Duodenal mucosa (tissue), 2 donors: ENCODE measurements around the gene STAT3.
A peak's percentile ranks its signal among the peaks of the same experiment; 100 is the strongest.

ENCODE experiments used
- H3K27ac ChIP-seq: one replicate; pipeline ENCODE4 v1.7.0; 2013; ENCODE audit warnings: low read depth, low read length
- H3K27me3 ChIP-seq, 2 donors: one replicate each; pipeline ENCODE4 v1.7.0; 2013; ENCODE audit warnings: low read length in 2 of 2, control low read depth in 1 of 2; ENCODE audit not compliant: insufficient read depth in 2 of 2, control insufficient read depth in 1 of 2
- H3K36me3 ChIP-seq, 2 donors: one replicate each; pipeline ENCODE4 v1.7.0; 2013; ENCODE audit warnings: low read length in 2 of 2, control low read depth in 1 of 2; ENCODE audit not compliant: insufficient read depth in 2 of 2, control insufficient read depth in 1 of 2
- H3K4me1 ChIP-seq, 2 donors: one replicate each; pipeline ENCODE4 v1.7.0; 2013; ENCODE audit warnings: low read length in 2 of 2, control low read depth in 1 of 2; ENCODE audit not compliant: insufficient read depth in 2 of 2, control insufficient read depth in 1 of 2
- H3K4me3 ChIP-seq, 2 donors: one replicate each; pipeline ENCODE4 v1.7.0; 2013; ENCODE audit warnings: low read length in 2 of 2, low read depth in 1 of 2
- H3K9ac ChIP-seq, 2 donors: one replicate each; pipeline ENCODE4 v1.7.0; 2013; ENCODE audit warnings: low read length in 2 of 2, low read depth in 1 of 2
- H3K9me3 ChIP-seq, 2 donors: one replicate each; pipeline ENCODE4 v1.7.0; 2013; ENCODE audit warnings: low read length in 2 of 2, control low read depth in 1 of 2; ENCODE audit not compliant: control insufficient read depth in 1 of 2

STAT3 gene

DNA sequence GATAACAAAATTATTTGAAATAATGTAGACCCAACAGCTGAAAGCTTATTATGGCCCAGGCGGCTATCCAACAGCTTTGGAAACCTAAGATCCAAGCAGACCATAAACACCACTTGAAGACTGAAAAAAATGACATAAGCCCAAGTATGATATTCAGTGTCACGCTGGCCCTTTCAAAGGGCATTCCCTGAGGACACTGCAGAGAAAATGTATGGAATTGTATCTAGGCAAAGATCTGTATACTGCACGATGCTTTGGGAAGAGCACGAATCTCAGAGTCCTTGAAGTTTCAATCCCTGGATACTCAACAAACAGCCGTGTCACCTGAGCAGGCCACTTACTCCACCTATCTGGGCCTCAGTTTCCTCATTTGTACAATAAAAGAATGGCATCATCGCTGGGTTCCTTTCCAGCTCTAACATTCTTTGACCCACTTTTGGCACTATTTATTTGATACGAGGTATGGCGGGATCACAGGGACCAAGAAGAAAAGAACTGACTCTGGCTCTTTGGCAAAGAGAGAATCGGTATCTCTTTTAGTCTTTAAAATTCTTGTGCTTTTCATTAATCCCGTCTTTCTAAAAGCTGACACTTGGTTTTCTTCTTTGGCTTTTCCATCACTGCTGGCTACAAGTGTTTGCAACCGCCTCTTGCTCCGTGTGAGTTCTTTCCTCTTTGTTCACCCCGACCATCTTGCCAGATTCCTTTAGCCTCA, 113.3 kb downstream of the STAT3 start:
- Histone ChIP-seq H3K4me3 (peak overlapping the region; percentile 81 to 84), H3K4me1 (peaks cover 16 to 21% of the 10 kb centered on the region in 2 donors), H3K9me3 (no peaks in the 10 kb centered on the region), H3K27ac (peak overlapping the region; percentile 13), H3K9ac (peak overlapping the region; percentile 63 to 66), H3K36me3 (no peaks in the 10 kb centered on the region), H3K27me3 (no peaks in the 10 kb centered on the region)

DNA sequence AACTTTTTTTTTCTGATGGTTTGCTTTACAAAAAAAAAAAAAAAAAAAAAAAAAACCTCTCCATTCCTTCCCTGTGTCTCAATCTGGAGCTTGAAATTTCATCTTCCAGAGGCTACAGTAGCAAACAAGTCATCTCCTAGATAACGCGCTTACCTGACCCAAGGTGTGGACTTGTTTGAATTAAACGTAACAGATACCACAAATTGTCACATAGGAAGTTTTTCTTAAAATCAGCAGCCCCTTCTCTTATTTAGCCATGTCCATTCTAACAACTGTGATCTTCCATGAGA, 114.0 kb downstream of the STAT3 start:
- H3K27ac ChIP-seq, result no peak overlapping the region
- H3K9me3 ChIP-seq, result no peaks in the 10 kb centered on the region
- no peaks in the 10 kb centered on the region for H3K27me3 ChIP-seq
- H3K9ac ChIP-seq, result no peak overlapping the region
- H3K4me1 ChIP-seq, result peaks cover 16 to 24% of the 10 kb centered on the region in 2 donors
- H3K36me3 ChIP-seq, result no peaks in the 10 kb centered on the region
- no peak overlapping the region for H3K4me3 ChIP-seq

DNA sequence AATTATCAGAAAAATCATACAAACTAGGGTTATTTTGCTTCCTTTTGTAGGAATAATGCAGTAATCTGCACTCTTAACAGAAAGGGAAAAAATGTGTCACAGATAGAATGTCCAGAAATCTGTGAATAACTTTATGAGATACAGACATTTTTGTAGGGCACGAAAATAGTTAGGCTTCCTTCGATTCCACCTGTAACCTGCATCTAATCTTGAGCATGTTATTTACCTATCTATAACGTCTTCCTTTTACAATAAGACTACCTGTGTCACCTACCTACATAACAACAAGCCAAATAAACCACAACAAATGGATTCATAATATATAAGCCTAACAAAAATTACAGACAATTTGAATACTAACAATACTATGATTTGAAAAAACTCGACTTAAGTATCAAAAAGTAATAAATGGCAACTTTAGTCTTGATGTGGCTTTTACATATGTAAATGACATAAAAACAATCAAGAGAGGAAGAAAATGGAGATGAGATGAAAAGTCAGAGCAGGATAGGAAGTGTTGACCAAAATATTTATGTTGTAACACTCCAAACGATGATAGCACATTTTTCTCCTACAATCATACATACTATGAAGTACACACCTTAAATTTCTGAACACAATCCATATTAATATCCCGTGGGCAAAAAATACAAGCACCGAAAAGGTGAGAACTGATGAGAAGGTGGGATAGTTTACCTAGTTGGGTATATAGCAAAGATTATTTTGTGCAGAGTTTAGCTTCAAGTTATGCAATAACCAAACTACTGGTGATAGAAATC, 114.6 kb downstream of the STAT3 start:
- H3K36me3 ChIP-seq, result no peaks in the 10 kb centered on the region
- H3K9ac ChIP-seq, result no peak overlapping the region
- no peaks in the 10 kb centered on the region for H3K9me3 ChIP-seq
- no peak overlapping the region for H3K4me3 ChIP-seq
- H3K27me3 ChIP-seq, result no peaks in the 10 kb centered on the region
- peaks cover 16 to 24% of the 10 kb centered on the region in 2 donors for H3K4me1 ChIP-seq
- H3K27ac ChIP-seq, result no peak overlapping the region

DNA sequence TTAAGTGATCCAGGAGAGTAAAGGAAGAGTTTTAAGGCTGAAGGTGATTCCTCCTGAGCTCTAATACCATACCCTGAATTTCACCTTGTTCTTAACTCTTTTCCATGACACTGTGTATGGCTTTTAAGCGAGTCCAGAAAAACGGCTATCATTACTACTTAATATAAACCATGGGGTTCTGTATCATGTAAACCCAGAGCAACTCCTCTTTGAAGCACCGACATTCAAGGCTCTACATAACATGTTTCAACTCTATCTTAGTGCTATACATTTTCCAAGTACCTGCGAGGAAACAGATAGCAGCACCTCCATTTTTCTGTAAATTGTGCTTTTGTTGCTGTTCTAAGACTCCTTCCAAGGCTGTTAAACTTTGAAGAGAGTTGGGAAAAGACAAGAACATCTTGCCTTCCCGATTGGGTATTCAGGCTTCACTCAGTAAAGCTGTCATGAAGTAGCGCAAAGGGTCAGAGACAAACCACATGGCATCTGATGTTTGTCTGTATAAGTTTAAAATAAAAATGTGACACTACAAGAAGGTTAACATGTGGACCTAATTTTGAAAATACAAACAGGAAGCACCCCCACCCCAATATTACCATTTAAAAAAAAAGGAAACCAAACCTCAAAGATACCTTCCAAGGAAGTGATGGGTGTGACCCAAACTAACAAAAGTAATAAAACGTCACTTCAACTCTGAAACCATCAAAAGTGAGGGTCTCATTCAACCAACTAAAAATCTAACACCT, 115.9 kb downstream of the STAT3 start:
- Histone ChIP-seq H3K9ac (no peak overlapping the region), H3K4me1 (peaks cover 16 to 24% of the 10 kb centered on the region in 2 donors)

DNA sequence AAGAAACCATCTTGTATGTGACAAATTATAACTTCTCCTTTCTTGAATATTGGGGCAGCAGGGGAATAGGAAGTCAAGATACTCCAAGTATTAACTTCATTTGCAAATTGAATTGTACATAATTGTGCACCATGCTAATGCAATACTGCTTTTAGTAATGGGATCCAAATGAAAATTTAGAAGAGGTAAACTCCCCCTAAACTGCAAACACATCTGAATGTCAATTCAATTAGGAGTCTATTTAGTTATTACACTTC, 116.5 kb downstream of the STAT3 start:
- no peak overlapping the region for H3K9ac ChIP-seq
- no peaks in the 10 kb centered on the region for H3K27me3 ChIP-seq
- H3K36me3 ChIP-seq, result no peaks in the 10 kb centered on the region
- no peak overlapping the region for H3K4me3 ChIP-seq
- H3K9me3 ChIP-seq, result no peaks in the 10 kb centered on the region
- H3K4me1 ChIP-seq, result peaks cover 10 to 24% of the 10 kb centered on the region in 2 donors
- H3K27ac ChIP-seq, result no peak overlapping the region

More for the DNA sequence above, 115.9 kb downstream of the STAT3 start:
- Histone ChIP-seq H3K27ac (no peak overlapping the region), H3K4me3 (no peak overlapping the region), H3K9me3 (no peaks in the 10 kb centered on the region), H3K27me3 (no peaks in the 10 kb centered on the region), H3K36me3 (no peaks in the 10 kb centered on the region)

DNA sequence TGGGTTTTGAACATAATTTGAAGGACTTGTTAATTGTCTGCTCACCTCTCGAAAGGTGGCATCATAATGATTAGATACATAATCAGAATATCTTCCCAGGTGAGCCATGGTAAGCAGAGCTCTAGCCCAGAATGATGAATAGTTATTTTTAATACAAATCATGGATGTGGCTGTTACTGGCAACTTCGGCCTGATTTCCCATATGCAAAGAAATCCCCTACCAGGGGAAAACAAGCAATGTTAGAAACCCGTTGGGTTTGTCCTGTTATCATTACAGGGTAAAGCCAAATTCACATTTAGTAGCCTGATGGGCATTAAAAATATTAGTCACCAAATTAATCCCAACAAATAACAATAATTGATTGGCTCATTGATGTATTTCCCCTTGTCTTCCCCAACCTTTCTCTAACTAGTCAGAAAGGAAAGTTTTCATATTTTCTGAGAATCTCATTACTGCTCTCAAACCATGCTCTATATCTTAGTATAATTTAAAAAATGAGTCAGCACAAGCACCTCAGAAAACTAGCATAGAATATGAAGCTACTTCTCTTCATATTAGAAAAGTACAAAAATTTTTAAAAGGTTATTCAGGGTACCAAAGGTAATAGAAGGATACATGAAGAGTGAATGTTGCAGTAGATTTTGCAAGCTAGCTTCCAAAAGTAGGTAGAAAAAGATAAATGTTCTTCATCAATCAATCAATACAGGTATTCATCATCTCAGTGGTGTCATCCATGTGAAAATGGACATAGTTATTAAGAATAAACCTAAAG, 117.0 kb downstream of the STAT3 start:
- H3K9me3 ChIP-seq, result no peaks in the 10 kb centered on the region
- H3K9ac ChIP-seq, result no peak overlapping the region
- H3K4me3 ChIP-seq, result no peak overlapping the region
- H3K27me3 ChIP-seq, result no peaks in the 10 kb centered on the region
- H3K27ac ChIP-seq, result no peak overlapping the region
- no peaks in the 10 kb centered on the region for H3K36me3 ChIP-seq
- H3K4me1 ChIP-seq, result peaks cover 10 to 24% of the 10 kb centered on the region in 2 donors

DNA sequence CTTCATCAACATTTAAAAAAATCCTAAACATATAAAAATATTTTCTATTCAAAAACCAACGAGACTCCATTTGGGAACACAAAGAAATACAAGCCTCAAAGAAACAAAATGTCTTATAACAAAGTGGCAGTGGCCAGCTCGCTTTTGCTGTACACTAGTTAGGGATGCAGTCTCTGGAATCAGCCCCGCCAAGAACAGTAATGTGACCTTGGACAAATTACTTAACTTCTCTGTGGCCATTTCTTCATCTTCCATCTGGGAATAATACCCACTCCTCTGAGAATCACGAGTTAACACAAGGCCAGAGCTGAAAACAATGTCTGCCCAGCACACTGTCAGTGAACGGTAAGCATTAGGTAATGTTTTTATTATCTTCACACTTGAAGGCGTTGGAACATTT, 117.6 kb downstream of the STAT3 start:
- no peak overlapping the region for H3K4me3 ChIP-seq
- H3K9ac ChIP-seq, result no peak overlapping the region
- peaks cover 10 to 24% of the 10 kb centered on the region in 2 donors for H3K4me1 ChIP-seq
- no peaks in the 10 kb centered on the region for H3K36me3 ChIP-seq
- H3K27ac ChIP-seq, result no peak overlapping the region
- H3K9me3 ChIP-seq, result no peaks in the 10 kb centered on the region
- no peaks in the 10 kb centered on the region for H3K27me3 ChIP-seq

DNA sequence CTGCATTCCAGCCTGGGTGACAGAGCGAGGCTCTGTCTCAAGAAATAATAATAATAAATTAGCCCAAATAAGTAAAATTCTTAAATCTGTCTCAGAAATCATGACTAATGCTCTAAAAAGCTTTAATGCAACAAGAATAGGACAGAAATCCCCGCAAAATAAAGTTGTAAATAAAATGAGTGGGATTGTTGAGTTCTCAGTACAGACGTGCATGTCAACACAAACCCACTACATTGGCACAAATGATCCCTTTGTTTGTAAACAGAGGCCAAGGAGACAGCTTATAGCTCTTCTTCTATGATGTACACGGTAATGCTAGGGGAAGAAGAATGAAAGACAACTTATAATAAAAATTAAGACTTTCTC, 118.1 kb downstream of the STAT3 start:
- H3K27ac ChIP-seq, result no peak overlapping the region
- no peaks in the 10 kb centered on the region for H3K27me3 ChIP-seq
- no peak overlapping the region for H3K9ac ChIP-seq
- no peak overlapping the region for H3K4me3 ChIP-seq
- no peaks in the 10 kb centered on the region for H3K36me3 ChIP-seq
- no peaks in the 10 kb centered on the region for H3K9me3 ChIP-seq
- H3K4me1 ChIP-seq, result peaks cover 7 to 24% of the 10 kb centered on the region in 2 donors

DNA sequence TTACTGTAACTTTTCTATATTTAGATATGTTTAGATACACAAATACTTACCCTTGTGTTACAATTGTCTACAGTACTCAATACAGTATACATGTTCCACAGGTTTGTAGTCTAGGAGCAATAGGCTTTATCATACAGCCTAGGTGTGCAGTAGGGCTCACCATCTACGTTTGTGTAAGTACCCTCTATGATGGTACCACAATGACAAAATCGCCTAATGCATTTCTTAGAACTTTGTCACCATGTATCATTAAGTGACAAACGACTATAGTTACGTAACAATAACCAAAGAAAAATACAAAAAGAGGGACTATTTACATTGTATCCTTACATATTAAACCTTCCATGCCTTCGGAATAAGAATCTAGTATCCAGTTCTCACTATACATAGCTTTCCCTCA, 120.0 kb downstream of the STAT3 start:
- Histone ChIP-seq H3K9me3 (no peaks in the 10 kb centered on the region), H3K4me1 (peaks cover 0 to 11% of the 10 kb centered on the region in 2 donors), H3K36me3 (no peaks in the 10 kb centered on the region), H3K9ac (no peak overlapping the region), H3K4me3 (no peak overlapping the region), H3K27ac (no peak overlapping the region), H3K27me3 (no peaks in the 10 kb centered on the region)
